KOPT-K1 (cell line): ENCODE results near the gene GPR17.

Experiments
- H3K27ac ChIP-seq: fragments of 200-600 bp; sonication (generic); 2 replicates; pipeline ENCODE4 v1.5.1; 2016; ENCODE audit warnings: antibody characterized with exemption, mild to moderate bottlenecking, low read depth, low read length; ENCODE audit not compliant: poor library complexity, severe bottlenecking
- H3K36me3 ChIP-seq: fragments of 200-600 bp; sonication (generic); 2 replicates; pipeline ENCODE4 v1.5.1; 2017; ENCODE audit warnings: antibody characterized with exemption, mild to moderate bottlenecking, low read length, moderate library complexity; ENCODE audit not compliant: insufficient read depth
- H3K9me3 ChIP-seq: fragments of 200-600 bp; sonication (generic); 2 replicates; pipeline ENCODE4 v1.5.1; 2017; ENCODE audit warnings: antibody characterized with exemption, low read length, mild to moderate bottlenecking; ENCODE audit not compliant: insufficient read depth, poor library complexity, severe bottlenecking

Gene GPR17

DNA sequence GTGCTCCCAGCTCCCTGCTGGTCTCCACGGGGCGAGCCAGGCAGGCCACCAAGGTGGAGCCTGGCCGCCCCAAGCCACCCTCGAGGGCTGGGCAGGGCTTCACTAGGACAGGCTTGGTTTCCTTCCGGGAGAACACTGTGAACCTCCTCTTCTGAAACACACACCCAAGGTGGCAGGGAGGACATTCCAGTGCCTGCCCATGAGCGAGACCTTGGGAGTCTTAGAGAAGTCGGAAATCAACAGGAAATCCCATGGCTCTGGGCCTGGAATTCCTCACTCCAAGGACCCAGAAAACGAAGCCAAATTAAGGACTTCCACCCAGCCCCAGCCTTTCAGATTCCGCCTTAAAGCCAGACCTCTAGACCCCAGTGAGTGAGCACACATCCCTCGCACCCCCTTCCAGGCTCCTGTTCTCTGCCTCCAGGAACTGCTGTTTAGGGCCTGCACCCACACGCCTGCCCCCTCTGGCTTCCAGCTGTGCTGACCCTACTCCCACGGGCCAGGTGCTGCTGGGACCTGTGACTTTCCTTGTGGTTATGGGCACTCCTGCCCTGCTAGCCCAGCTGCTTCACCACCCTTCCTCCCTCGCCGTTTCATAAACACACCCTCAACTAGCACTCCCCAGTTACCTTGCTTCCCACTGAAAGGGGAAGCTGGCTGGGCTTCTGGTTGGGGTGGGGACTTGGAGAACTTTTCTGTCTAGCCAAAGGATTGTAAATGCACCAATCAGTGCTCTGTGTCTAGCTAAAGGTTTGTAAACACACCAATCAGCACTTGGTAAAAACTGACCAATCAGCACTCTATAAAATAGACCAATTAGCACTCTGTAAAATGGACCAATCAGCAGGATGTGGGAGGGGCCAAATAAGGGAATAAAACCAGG lies 13.7 kb downstream of the GPR17 start:
- Histone ChIP-seq H3K27ac (no peak overlapping the region), H3K36me3 (no peaks in the 10 kb centered on the region), H3K9me3 (no peaks in the 10 kb centered on the region)

GRCh38 chr2:127660291-127660578 lies 14.3 kb downstream of the GPR17 start:
- Histone ChIP-seq H3K9me3 (no peaks in the 10 kb centered on the region), H3K36me3 (no peaks in the 10 kb centered on the region), H3K27ac (no peak overlapping the region)

DNA sequence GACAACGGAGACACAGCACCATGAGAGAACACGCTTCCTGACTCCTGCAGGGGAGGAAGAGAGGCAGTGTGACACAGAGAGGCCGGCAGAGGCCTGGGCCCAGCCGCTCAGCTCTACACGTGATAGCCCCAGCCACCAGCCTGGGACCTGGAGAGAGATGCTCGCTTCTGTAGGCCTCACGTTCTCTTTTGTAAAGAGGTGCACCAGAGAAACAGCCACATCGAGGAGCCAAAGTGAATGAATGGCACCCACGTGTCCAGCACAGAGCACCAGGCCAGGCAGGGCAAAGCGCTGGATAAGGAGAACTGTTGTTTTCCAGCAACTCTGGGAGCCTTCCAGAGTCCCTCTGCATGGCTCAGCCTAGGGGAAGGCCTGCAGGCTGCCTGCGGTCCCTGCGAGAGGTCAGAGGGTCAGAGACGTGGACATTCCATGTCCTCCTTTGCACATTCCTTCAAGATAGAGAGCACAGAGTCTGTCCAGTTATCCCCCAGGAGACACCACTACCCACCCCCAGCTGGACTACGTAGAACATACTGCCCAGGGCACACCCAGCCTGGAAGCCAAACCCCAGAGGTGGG lies 15.2 kb downstream of the GPR17 start:
- Histone ChIP-seq H3K36me3 (no peaks in the 10 kb centered on the region), H3K9me3 (no peaks in the 10 kb centered on the region), H3K27ac (no peak overlapping the region)

DNA sequence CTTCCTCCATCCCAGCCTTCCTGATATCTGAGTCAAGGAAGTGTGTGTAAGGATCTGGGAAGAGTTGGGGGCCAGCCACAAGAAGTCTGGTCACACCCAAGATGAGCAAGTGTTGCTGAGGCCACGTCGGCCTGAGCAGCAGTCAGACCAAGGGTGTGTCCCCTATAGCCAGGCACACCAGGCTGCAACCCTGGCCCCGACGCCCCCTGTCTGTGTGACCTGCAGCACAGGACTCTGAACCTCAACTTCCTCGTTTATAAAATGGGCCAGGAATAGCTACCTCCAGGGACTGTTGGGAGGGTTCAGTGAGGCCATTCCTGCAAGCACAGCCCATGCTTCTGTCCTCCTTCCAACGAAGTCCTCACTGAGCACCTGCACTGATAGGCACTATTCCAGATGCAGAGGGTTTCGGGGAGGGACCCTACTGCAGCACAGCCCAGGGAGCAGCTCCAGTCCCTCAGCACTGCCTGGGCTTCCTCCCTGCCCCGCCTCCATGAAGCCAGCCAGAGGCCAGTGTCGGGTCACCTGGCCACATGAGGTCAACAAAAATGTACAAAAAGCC lies 16.1 kb downstream of the GPR17 start:
- Histone ChIP-seq H3K36me3 (no peaks in the 10 kb centered on the region), H3K27ac (no peak overlapping the region), H3K9me3 (no peaks in the 10 kb centered on the region)

GRCh38 chr2:127662937-127663565 lies 17.1 kb downstream of the GPR17 start:
- H3K9me3 ChIP-seq: no peaks in the 10 kb centered on the region
- H3K27ac ChIP-seq: no peak overlapping the region
- H3K36me3 ChIP-seq: no peaks in the 10 kb centered on the region

DNA sequence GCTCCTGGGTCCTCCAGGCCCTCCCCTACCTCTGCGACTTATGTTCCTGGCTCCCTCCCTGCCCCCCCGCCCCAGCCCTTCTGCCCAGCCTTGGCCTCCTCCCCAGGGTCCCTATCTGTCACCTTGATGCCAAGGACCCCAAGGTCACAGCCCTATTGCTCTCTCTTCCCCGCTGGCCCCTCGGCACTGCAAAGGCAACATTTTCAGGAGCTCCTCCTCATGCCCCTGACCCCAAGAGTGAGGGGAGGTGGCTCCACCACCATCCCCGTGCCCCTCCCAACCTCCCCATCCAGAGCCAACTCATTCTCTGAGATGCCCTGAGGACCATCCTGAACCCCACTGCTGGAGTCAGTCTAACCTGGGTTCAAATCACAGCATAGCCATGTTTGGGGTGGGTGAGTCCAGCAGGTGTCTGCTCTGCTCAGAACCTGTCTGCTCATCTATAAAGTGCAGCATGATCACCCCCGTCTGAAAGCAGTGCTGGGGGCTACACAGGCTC lies 17.7 kb downstream of the GPR17 start:
- Histone ChIP-seq H3K36me3 (no peaks in the 10 kb centered on the region), H3K9me3 (no peaks in the 10 kb centered on the region), H3K27ac (no peak overlapping the region)

DNA sequence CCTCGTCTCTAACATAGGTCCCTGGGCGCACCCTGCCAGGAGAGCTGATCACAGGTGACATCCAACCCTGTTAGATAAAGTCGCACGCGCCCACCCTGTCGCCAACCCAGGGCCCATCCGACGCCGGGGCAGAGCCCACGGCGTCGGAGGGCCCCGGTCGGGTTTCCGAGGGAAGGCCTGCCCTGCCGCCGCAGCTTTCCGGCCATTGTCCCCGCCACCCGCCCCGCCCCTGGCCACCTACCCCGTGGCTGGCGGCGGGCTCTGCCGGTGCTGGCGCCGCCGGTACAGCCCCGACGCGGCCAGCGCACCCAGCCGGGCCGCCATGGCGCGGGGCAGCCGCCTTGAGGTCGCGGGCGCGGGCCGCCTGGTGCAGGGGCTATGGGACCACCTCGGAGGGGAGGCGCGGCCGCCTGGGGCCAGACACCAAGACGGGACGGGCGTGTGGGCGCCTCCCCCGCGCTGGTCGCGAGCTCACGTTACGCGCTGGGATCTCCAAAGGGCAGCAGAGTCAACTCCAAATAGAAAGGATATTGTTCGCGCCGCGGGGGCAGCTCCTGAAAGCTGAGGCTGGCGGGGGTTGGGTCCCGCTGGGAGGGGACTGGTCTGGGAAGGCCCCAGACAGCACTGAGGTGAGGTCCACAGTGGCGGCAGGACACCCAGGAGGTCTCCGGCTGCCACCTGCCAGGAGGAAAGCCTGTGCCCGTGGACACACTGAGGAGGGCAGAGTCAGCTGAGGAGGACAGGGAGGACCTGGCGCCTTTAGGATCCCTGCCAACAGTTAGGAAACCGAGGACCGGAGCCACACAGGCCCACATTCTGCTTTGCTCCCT lies 18.3 kb downstream of the GPR17 start:
- Histone ChIP-seq H3K27ac (no peak overlapping the region), H3K36me3 (no peaks in the 10 kb centered on the region), H3K9me3 (no peaks in the 10 kb centered on the region)

DNA sequence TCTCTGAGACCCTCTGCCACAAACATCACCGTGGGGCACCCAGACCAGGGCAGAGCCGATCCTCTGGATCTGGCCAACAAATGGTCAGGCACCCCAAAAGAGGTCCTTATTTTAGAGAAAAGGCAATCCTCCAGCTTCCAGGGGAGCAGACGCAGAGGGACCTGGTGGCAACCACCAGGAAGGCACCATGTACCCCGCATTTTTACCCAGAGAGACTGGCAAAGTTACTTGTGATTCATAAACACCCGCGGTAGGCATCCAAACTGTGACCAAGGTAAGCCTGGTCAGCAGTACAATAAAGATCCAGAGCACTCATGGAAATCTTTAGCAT lies 18.9 kb downstream of the GPR17 start:
- H3K9me3 ChIP-seq: no peaks in the 10 kb centered on the region
- no peak overlapping the region for H3K27ac ChIP-seq
- H3K36me3 ChIP-seq: no peaks in the 10 kb centered on the region

GRCh38 chr2:127665267-127665893 lies 19.4 kb downstream of the GPR17 start:
- Histone ChIP-seq H3K36me3 (no peaks in the 10 kb centered on the region), H3K27ac (no peak overlapping the region)

GRCh38 chr2:127669056-127669455 lies 23.1 kb downstream of the GPR17 start:
- Histone ChIP-seq H3K27ac (no peak overlapping the region), H3K9me3 (no peaks in the 10 kb centered on the region), H3K36me3 (no peaks in the 10 kb centered on the region)

More at GRCh38 chr2:127665267-127665893, 19.4 kb downstream of the GPR17 start:
- H3K9me3 ChIP-seq: no peaks in the 10 kb centered on the region

DNA sequence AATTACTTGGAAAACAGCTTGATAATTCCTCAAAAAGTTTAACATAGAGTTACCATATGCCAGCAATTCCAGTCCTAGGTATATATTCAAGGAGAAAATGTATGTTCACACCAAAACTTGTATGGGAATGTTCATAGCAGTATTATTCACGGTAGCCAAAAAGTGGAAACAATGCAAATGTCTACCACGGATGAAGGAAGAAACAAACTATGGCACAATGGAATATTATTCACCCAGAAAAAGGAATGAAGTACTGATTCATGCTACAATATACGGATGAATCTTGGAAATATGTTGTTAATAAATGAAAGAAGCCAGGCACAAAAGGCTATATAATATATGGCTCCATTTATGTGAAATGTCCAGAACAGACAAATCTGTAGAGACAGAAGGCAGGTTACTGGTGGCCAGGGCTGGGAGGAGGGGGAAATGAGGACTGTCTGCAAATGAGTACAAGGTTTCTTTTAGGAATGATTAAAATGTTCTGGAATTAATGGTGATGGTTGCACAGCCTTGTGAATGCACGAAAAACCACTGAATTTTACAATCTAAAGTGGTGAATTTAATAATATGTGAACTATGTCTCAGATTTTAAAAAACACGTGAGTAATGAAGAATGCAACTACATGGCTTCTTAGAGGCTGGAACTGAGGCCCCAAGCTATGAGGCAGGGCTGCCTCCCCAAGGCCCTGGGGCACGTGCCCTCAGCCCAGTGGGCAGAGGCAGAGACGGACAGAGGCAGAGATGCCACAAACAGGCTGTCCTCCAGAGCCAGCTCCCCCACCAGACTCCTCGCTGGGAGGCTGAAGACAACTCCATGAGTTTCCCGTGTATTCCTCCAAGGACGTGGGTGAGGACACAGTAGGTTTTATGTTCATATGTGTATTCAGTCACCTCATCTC lies 24.4 kb downstream of the GPR17 start:
- no peak overlapping the region for H3K27ac ChIP-seq
- H3K36me3 ChIP-seq: no peaks in the 10 kb centered on the region
- no peaks in the 10 kb centered on the region for H3K9me3 ChIP-seq

DNA sequence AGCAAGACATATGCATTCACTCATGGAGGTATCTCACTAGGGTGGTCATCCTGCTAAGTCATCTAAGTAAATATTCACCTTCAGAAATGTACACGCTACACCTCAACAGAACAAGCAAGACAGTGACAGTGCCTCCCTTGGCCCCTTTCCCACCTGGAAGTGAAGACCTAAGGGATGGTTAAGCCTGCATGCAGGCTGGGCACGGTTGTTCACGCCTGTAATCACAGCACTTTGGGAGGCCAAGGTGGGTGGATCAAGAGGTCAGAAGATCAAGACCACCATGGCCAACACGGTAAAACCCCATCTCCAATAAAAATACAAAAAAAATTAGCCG lies 25.0 kb downstream of the GPR17 start:
- H3K36me3 ChIP-seq: no peaks in the 10 kb centered on the region
- no peak overlapping the region for H3K27ac ChIP-seq
- H3K9me3 ChIP-seq: no peaks in the 10 kb centered on the region

DNA sequence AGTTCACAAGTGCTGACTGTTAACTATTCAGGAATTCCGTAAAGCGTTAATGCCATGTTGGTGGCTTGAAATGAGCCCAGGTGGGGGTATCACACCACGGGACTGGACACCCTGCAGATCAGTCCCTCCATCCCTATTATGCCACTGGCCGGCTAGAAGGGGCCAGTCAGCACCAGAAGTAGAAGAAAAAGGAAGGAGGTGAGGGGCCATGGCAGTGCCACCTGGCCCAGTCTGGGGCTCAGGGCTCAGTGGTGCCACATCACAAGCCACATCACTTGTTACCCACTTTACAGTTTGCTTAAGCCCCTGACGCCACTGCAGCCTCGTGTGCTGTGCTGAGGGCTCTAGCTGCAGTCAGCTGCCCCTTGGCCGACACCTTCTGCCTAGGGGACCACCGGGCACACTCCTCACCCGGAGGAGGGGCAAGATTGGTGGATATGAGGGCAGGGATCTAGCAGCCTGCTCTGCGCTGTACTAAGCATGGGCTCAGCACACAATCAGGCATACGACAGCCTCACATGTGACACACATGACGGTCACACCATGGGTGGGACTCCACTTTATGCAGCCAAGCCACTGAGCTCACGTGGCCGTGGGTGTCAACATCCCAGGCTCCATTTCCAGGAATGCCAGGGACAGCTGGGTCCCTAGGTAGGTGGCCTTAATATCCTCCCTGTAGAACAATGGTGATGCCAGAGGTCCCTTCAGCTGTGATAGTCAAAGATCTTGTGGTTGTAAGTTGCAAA lies 25.8 kb downstream of the GPR17 start:
- H3K27ac ChIP-seq: no peak overlapping the region
- H3K36me3 ChIP-seq: no peaks in the 10 kb centered on the region
- no peaks in the 10 kb centered on the region for H3K9me3 ChIP-seq
